DMS53 treated with DMSO at 0.1 percent for 48 hours (cell line): ENCODE results near the gene CYTH3.
"Not testable (repeated sequence)": the region's sequence is repeated elsewhere in the genome, so short reads cannot be mapped to it uniquely, and the experiment has no call there.

Experiments
- DNase-seq: peaks from one replicate; lab custom pipeline; 2025; ENCODE audit not compliant: unreplicated experiment; lab: John Stamatoyannopoulos, UW

The CYTH3 gene

GRCh38 chr7:6154542-6155404, 117.7 kb downstream of the CYTH3 start:
- no peak for DNase-seq

- no peak for DNase-seq
These were observed 118.5 kb downstream of the CYTH3 start for GRCh38 chr7:6153646-6154541.

GRCh38 chr7:6151994-6152735, 120.3 kb downstream of the CYTH3 start:
- DNase-seq: no peak

DNA sequence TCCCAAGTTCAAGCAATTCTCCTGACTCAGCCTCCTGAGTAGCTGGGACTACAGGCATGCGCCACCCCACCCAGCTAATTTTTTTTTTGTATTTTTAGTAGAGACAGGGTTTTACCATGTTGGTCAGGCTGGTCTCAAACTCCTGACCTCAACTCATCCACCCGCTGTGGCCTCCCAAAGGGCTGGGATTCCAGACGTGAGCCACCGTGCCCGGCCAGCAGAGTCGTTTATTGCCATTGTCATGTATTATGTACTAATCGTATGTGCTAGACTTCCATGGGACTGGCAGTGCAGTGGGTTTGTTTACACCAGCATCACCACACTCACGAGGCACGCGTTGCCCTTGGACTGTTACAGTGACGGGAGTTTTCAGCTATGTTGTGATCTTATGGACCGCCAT, 120.9 kb downstream of the CYTH3 start:
- not testable (repeated sequence) for DNase-seq

DNA sequence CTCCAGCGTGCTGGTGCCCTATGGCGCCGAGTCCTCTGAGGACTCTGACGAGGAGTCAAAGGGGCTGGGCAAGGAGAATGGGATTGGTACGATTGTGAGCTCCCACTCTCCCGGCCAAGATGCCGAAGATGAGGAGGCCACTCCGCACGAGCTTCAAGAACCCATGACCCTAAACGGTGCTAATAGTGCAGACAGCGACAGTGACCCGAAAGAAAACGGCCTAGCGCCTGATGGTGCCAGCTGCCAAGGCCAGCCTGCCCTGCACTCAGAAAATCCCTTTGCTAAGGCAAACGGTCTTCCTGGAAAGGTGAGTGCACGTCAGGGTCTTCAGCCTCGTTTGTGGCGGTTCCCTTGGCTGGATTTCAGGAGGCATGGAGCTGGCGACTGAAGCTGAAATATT, 122.4 kb downstream of the CYTH3 start:
- no peak for DNase-seq

DNA sequence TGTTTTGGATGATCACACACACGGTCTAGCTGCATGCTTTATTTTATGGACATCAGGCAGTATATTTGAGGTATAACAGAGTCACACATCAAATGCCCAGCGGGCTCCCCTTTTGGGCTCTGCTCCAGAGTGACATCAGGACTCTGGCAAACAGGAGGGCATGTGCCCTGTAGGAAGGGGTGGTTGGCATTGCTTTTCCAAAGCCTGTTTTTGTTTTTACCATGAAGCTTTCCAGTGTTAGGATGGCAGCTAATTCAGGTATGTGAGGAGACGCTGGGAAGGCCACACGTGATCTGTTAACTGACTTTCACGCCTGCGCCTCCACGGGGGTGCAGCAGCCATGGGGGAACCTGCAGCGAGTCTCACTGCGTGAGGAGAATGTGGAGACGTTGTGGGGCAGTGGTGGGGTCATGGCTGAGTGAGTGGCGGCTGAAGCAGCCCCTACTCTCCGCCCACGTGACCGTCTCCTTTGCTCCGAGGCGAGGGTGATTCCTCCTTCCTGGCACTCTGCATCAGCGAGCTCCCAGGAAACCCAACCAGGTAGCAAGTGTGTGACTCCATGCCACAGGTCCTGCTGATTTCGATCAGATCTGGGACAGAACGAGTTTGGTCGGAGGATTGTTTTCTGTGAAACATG, 123.6 kb downstream of the CYTH3 start:
- no peak for DNase-seq

DNA sequence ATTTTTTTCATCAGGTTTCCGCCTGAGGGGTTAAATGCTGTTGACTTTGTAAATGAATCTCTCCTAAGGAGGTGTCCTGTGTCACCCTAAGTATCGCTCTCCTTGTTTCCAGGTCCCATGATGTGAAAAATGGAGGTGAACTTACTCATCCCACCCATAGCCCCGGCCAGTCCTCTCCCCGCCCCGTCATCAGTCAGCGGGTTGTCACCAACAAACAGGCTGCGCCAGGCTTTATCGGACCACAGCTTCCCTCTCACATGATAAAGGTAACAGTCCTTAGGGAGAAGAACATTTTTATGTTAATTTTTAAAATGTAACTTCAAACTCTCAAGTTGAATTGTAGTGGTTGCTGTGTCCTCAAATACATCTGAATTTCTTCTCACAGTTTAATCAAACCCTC, 124.8 kb downstream of the CYTH3 start:
- no peak for DNase-seq

DNA sequence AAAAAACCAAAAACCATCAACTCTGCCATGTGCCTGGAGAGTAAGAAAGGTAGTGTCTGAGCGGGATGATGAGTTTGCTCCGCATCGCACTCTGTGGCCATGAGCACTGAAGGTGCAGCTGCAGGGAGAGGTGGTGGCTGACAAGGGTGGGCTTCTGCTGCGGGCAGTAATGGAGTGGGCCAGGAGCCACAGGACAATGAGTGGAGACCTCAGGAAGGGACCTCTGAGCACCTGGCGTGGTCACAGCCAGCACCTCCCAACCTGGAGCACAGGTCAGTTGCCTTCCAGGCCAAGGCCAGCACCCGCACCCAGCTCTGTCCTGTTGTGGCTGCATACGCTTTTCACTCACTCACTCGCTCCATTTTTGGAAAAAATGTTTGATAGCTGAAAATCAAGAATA, 125.8 kb downstream of the CYTH3 start:
- no peak for DNase-seq

DNA sequence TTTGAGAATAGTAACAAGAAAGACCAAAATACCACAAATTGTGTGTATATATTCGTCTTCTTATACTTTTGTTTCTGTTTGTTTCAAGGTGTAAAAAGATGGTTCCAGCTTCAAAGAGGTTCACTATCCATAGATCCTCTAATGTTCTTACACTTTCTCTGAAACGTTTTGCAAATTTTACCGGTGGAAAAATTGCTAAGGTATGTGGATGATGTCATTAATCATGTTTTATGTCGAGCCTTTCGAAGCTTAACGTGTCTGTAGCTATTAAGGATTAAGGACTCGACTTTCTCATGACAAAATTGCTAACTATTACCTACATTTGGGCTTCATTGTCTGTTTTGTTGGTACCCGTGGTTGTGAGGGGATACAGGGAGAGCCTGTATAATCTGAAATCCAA, 128.4 kb downstream of the CYTH3 start:
- no peak for DNase-seq

DNA sequence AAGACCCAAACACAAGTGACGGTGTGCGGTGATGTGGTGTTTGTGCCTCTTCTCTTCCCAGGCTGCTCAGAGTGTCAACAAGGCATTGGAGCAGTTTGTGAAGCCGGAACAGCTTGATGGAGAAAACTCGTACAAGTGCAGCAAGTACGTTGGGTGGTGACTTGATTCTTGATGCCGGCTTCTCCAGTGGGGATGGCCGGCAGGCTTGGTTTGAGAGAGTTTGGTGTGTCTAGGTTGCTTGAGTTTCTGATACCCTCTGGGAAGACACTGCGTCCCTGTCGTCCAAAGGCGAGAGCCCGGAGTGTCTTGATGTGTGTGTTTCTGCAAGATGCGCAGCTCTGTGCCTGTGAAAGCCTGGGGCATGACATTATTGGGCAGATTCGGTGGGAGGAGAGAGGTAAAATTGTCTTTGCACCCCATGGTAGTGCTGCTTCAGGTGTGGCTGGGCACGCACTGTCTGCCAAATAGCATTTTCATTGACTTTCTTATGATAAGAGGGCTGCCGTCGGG, 129.5 kb downstream of the CYTH3 start:
- DNase-seq: no peak

DNA sequence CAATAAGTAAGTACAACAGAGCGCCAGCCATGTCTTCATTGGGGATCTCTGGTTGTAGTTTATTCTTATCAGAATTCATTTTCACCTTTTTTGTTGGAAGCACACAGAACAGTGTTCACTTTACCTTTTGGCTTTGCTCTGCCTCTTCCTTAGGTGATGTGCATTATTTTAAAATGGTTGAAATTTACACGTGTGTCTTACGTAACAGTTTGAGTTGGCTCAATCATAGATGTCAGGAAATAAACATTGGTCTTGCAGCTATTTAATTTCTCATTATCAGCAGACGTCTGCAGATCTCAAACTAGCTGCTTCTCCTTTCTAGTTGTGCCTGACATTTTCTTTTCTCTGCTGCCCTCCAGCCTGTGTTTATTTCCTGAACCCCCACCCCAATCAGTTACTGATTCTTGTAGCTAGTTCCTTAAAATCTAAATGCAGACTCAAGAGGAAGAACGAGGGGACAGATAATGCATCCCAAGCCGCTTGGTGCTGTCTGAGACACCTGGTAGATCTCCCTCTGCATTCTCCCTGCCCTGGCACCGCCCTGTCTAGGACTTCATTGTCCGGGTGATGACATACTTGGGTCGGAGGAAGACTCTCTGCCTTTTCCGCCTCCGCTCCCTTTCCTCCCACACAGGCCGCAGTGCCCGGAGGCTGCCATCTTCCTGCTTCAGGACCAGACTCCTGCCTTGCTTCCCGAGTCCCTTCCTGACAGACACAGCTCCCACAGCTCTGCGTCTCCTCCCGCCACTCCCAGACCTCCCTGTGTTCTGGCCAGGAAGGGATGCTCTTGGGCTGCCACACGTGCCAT, 133.0 kb downstream of the CYTH3 start:
- DNase-seq: no peak

DNA sequence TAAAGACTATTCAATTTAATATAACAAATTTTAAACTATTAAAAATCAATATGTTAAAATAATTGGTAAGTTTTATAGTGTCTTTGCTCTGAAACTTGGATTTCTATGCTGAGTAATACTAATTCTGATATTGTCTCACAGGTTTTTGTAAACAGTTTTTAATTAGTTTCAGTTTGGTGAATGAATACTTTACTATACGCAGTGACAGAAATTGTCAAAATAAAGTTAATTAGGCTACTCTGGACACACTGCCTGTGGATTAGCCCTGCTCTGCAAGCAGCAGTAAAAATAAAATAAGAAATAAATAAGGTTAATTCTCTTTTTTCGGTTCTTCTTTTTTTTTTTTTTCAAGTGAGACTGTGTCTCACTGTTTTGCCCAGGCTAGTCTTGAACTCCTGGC, 135.9 kb downstream of the CYTH3 start:
- DNase-seq: no peak

GRCh38 chr7:6133249-6133648, 139.2 kb downstream of the CYTH3 start:
- DNase-seq: no peak

GRCh38 chr7:6130007-6130587, 142.3 kb downstream of the CYTH3 start:
- DNase-seq: no peak

- no peak for DNase-seq
These were observed 144.2 kb downstream of the CYTH3 start for GRCh38 chr7:6128205-6128604.

- DNase-seq: no peak
These were observed 145.3 kb downstream of the CYTH3 start for GRCh38 chr7:6127110-6127490.

- DNase-seq: no peak
These were observed 148.6 kb downstream of the CYTH3 start for GRCh38 chr7:6123843-6124242.

DNA sequence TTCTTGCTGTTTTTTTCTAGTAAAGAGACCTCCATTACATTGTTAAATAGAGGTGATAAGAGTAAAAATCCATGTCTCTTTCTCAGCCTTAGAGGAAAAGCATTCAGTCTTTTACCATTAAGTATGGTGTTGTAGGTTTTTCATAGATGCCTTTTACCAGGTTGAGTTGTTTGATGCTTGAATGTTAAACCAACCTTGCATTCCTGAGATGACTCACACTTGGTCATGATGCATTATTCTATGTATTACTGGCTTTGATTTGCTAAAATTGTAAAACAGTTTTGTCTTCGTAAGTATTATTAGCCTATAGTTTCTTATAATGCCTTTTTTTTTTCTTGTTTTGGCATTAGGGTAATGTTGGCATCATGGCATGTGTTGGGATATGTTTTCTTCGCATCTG, 151.3 kb downstream of the CYTH3 start:
- DNase-seq: no peak

DNA sequence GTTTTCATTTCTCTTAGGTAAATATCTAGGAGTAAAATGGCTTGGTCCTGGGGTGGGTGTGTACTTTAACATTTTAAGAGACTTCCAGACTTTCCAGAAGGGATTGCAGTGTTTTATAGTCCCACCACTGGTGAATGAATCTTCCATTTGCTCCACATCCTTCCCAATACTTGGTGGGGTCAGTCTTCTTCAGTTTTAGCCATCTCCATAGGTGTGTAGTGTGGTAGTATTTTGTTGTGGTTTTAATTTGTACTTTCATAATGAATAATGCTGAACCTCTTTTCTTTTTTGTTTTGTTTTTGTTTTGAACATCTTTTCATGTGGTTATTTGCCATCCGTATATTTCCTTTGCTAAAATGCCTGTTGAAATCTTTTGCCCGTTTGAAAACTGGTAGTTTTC, 154.9 kb downstream of the CYTH3 start:
- no peak for DNase-seq

DNA sequence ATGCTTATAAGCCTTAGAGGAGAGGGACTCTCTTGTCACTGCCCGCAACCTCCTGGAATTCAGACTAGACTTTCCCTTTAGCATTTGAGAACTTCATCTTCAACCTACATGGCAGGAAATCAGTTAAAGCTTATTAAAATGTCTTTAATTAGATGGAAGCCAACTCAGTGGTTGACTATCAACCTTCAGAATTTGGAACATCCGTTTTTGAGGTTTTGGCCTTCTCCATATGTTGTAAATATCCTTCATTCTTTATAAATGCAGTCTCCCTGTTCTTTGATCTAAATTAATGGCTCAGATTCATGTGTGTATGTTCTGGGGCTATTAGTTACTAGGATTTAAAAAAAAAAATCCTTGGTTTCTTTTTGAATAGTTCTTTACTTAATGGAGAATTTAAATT, 156.2 kb downstream of the CYTH3 start:
- no peak for DNase-seq
